ENCODE data around the gene DSP.

DSP gene

GRCh38 chr6:7587631-7588100, 46.2 kb downstream of the DSP start:
- Mint-ChIP-seq H3K36me3 (ENCODE audit: low read depth) (peaks cover 29% of the 10 kb centered on the region), H3K4me1 (peaks cover 31% of the 10 kb centered on the region)
- TF ChIP-seq, protein P1, sequence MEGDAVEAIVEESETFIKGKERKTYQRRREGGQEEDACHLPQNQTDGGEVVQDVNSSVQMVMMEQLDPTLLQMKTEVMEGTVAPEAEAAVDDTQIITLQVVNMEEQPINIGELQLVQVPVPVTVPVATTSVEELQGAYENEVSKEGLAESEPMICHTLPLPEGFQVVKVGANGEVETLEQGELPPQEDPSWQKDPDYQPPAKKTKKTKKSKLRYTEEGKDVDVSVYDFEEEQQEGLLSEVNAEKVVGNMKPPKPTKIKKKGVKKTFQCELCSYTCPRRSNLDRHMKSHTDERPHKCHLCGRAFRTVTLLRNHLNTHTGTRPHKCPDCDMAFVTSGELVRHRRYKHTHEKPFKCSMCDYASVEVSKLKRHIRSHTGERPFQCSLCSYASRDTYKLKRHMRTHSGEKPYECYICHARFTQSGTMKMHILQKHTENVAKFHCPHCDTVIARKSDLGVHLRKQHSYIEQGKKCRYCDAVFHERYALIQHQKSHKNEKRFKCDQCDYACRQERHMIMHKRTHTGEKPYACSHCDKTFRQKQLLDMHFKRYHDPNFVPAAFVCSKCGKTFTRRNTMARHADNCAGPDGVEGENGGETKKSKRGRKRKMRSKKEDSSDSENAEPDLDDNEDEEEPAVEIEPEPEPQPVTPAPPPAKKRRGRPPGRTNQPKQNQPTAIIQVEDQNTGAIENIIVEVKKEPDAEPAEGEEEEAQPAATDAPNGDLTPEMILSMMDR (IDR thresholded peaks at IDR 0.05; ENCODE audit: unreplicated experiment in 3 of 3), result no peak

DNA sequence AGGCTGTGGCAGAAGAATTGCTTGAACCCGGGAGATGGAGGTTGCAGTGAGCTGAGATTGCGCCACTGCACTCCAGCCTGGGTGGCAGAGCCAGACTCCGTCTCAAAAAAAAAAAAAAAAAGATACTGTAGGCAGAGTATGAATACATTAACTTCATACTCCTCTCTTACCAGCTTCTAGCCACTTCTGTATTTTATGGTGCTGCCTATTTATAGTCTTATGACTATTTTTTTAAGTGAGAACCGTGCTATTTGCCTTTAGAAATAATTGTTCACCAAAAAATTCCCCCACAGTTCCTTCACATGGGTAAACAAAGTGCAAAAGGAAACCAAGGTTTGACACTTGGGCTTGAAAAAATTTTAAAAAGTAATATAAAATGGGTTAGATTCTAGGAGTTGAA, 47.0 kb downstream of the DSP start:
- Mint-ChIP-seq H3K36me3 (ENCODE audit: low read depth) (peaks cover 26% of the 10 kb centered on the region), H3K4me3 (no peak overlapping the region), H3K27ac (no peak overlapping the region), H3K4me1 (peaks cover 31% of the 10 kb centered on the region), H3K9me3 (no peaks in the 10 kb centered on the region), H3K27me3 (ENCODE audit: low read depth) (no peaks in the 10 kb centered on the region)
- TF ChIP-seq, protein P1 (IDR thresholded peaks at IDR 0.05; ENCODE audit: unreplicated experiment in 3 of 3), result no peak

More at GRCh38 chr6:7587631-7588100, 46.2 kb downstream of the DSP start:
- peak overlapping the region in 2 of 3 experiments; percentile 25 to 54 for H3K4me3 Mint-ChIP-seq
- H3K27me3 Mint-ChIP-seq (ENCODE audit: low read depth), result no peaks in the 10 kb centered on the region
- no peaks in the 10 kb centered on the region for H3K9me3 Mint-ChIP-seq
- peak overlapping the region in 1 of 3 experiments; percentile 34 for H3K27ac Mint-ChIP-seq

DNA sequence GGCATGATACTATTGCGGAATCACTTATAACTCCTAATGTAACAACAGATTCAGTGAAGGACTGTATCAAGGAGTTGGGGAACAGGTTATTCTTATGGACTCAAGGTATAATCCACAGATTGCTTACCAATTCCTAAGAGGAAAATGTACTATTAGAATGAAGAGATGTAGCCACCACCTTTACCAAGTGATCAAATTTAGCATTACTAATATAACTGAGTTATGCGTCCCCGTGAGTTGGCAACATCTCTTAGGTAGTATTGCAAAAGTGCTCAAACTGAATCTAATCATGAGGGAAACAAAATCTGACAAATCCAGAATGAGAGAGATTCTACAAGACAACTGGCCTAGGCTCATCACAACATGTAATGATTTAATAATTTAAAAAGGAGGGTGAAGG, 47.8 kb downstream of the DSP start:
- peaks cover 19% of the 10 kb centered on the region for H3K36me3 Mint-ChIP-seq (ENCODE audit: low read depth)
- peak overlapping the region; percentile 85 to 96 (median 95) for H3K27ac Mint-ChIP-seq
- H3K4me1 Mint-ChIP-seq, result peaks cover 31% of the 10 kb centered on the region
- no peaks in the 10 kb centered on the region for H3K27me3 Mint-ChIP-seq (ENCODE audit: low read depth)
- peak overlapping the region; percentile 96 to 99 (median 97) for H3K4me3 Mint-ChIP-seq
- TF ChIP-seq, protein P1 (IDR thresholded peaks at IDR 0.05; ENCODE audit: unreplicated experiment in 3 of 3), result no peak
- H3K9me3 Mint-ChIP-seq, result no peaks in the 10 kb centered on the region

GRCh38 chr6:7589949-7590917, 48.8 kb downstream of the DSP start, which contains the start of gene SNRNP48:
TSS of gene SNRNP48 (plus strand) at chr6:7590198. CDS start at chr6:7590258, 60 bp downstream.
- Mint-ChIP-seq H3K4me1 (peaks cover 31% of the 10 kb centered on the region), H3K36me3 (ENCODE audit: low read depth) (peaks cover 14% of the 10 kb centered on the region), H3K9me3 (no peaks in the 10 kb centered on the region), H3K27ac (peak within 1 kb of the TSS; percentile 85 to 96 (median 95)), H3K27me3 (ENCODE audit: low read depth) (no peaks in the 10 kb centered on the region), H3K4me3 (peak within 1 kb of the TSS; percentile 96 to 99 (median 97))
- TF ChIP-seq, protein P1 (IDR thresholded peaks at IDR 0.05; ENCODE audit: unreplicated experiment in 3 of 3), result no peak

DNA sequence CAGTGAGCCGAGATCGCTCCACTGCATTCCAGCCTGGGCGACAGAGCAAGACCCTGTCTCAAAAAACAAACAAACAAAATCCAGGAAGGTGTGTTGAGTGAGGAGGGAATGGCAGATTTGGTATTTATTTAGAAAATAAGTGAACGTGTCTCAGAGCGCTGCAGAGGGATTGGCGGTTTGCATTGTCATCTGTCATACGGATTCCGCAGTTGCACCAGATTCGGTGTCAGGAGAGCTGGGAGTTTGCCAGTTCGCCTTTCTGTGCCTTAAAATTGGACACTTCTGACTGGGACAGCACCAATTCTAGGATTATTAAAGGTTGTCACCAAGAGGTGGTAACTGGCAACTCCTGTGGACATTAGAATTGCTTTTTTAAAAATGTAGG, 49.4 kb downstream of the DSP start:
- H3K27me3 Mint-ChIP-seq (ENCODE audit: low read depth), result no peaks in the 10 kb centered on the region
- H3K36me3 Mint-ChIP-seq (ENCODE audit: low read depth), result peaks cover 13% of the 10 kb centered on the region
- peaks cover 31% of the 10 kb centered on the region for H3K4me1 Mint-ChIP-seq
- H3K4me3 Mint-ChIP-seq, result peak overlapping the region; percentile 96 to 99 (median 97)
- peak overlapping the region in 2 of 3 experiments; percentile 66 to 90 for H3K27ac Mint-ChIP-seq
- TF ChIP-seq, protein P1 (IDR thresholded peaks at IDR 0.05; ENCODE audit: unreplicated experiment in 3 of 3), result no peak
- no peaks in the 10 kb centered on the region for H3K9me3 Mint-ChIP-seq
